H9 (cell line): ENCODE measurements around the gene ERCC6L. TPM values are rescaled to one million over a fixed set of nuclear protein-coding genes. Genes with fewer than 3 reads are reported as not detected.

Experiments used
- DNase-seq: peaks from one replicate; pipeline ENCODE4 v3.0.0-alpha.2; 2017
- H2AFZ ChIP-seq: one replicate; pipeline ENCODE4 v1.6.1; 2013; ENCODE audit warnings: mild to moderate bottlenecking, low read length, control low read depth, moderate library complexity
- H2AK5ac ChIP-seq: 2 replicates; pipeline ENCODE4 v1.6.1; 2013; ENCODE audit warnings: low read length, control low read depth, mixed read lengths; ENCODE audit not compliant: insufficient read length
- H2BK120ac ChIP-seq: one replicate; pipeline ENCODE4 v1.6.1; 2013; ENCODE audit warnings: low read depth, mild to moderate bottlenecking, low read length, control low read depth, inconsistent platforms; ENCODE audit not compliant: poor library complexity, severe bottlenecking
- H2BK12ac ChIP-seq: 2 replicates; pipeline ENCODE4 v1.6.1; 2013; ENCODE audit warnings: low read length, control low read depth, mixed read lengths, low read depth; ENCODE audit not compliant: insufficient read length
- H2BK15ac ChIP-seq: 2 replicates; pipeline ENCODE4 v1.6.1; 2013; ENCODE audit warnings: low read depth, low read length, control low read depth
- H2BK20ac ChIP-seq: one replicate; pipeline ENCODE4 v1.6.1; 2013; ENCODE audit warnings: low read depth, mild to moderate bottlenecking, low read length, control low read depth, inconsistent platforms; ENCODE audit not compliant: poor library complexity, severe bottlenecking
- H2BK5ac ChIP-seq: 2 replicates; pipeline ENCODE4 v1.6.1; 2013; ENCODE audit warnings: low read length, control low read depth, mixed read lengths; ENCODE audit not compliant: insufficient read length
- H3K14ac ChIP-seq: 2 replicates; pipeline ENCODE4 v1.6.1; 2013; ENCODE audit warnings: low read length, control low read depth; ENCODE audit not compliant: insufficient read depth
- H3K18ac ChIP-seq: 2 replicates; pipeline ENCODE4 v1.6.1; 2013; ENCODE audit warnings: low read depth, mild to moderate bottlenecking, mixed read lengths, low read length, control low read depth; ENCODE audit not compliant: insufficient read length
- H3K23ac ChIP-seq: 2 replicates; pipeline ENCODE4 v1.6.1; 2013; ENCODE audit warnings: low read length, control low read depth, mixed read lengths, low read depth; ENCODE audit not compliant: insufficient read length
- H3K23me2 ChIP-seq: 2 replicates; pipeline ENCODE4 v1.6.1; 2013; ENCODE audit warnings: low read depth, mild to moderate bottlenecking, mixed read lengths, low read length, control low read depth; ENCODE audit not compliant: insufficient read length, poor library complexity, severe bottlenecking
- H3K27ac ChIP-seq: 2 replicates; pipeline ENCODE4 v1.5.1; 2013; ENCODE audit warnings: low read length, control low read depth, mixed read lengths, low read depth; ENCODE audit not compliant: insufficient read length
- H3K27me3 ChIP-seq: 2 replicates; pipeline ENCODE4 v1.6.1; 2013; ENCODE audit warnings: low read length, control low read depth, inconsistent platforms; ENCODE audit not compliant: insufficient read depth
- H3K4ac ChIP-seq: 2 replicates; pipeline ENCODE4 v1.6.1; 2013; ENCODE audit warnings: low read depth, mild to moderate bottlenecking, control low read depth, inconsistent platforms, low read length, moderate library complexity
- H3K4me1 ChIP-seq: 2 replicates; pipeline ENCODE4 v1.6.1; 2013; ENCODE audit warnings: low read length, control low read depth, inconsistent platforms; ENCODE audit not compliant: insufficient read depth
- H3K4me2 ChIP-seq: 2 replicates; pipeline ENCODE4 v1.6.1; 2013; ENCODE audit warnings: low read length, control low read depth, mixed read lengths; ENCODE audit not compliant: insufficient read length, insufficient read depth
- H3K56ac ChIP-seq: 2 replicates; pipeline ENCODE4 v1.6.1; 2013; ENCODE audit warnings: low read depth, mild to moderate bottlenecking, mixed read lengths, low read length, control low read depth; ENCODE audit not compliant: insufficient read length
- H3K79me1 ChIP-seq: 2 replicates; pipeline ENCODE4 v1.6.1; 2013; ENCODE audit warnings: low read depth, mild to moderate bottlenecking, moderate library complexity, low read length, control low read depth, inconsistent platforms; ENCODE audit not compliant: insufficient read depth, poor library complexity, severe bottlenecking
- H3K79me2 ChIP-seq: 2 replicates; pipeline ENCODE4 v1.6.1; 2013; ENCODE audit warnings: low read length, control low read depth, inconsistent platforms; ENCODE audit not compliant: insufficient read depth
- H3K9ac ChIP-seq: 2 replicates; pipeline ENCODE4 v1.6.1; 2013; ENCODE audit warnings: low read length, control low read depth, mixed read lengths; ENCODE audit not compliant: insufficient read length; ENCODE audit errors: extremely low read depth
- H3K9me3 ChIP-seq: one replicate; pipeline ENCODE4 v1.6.1; 2013; ENCODE audit warnings: low read depth, low read length, inconsistent platforms; ENCODE audit not compliant: control insufficient read depth
- H3T11ph ChIP-seq: one replicate; pipeline ENCODE4 v1.6.1; 2013; ENCODE audit warnings: mild to moderate bottlenecking, low read length, control low read depth, inconsistent platforms
- H4K20me1 ChIP-seq: one replicate; pipeline ENCODE4 v1.6.1; 2013; ENCODE audit not compliant: control insufficient read depth, insufficient read length, insufficient read depth
- H4K5ac ChIP-seq: 2 replicates; pipeline ENCODE4 v1.6.1; 2013; ENCODE audit warnings: low read depth, mild to moderate bottlenecking, mixed read lengths, low read length, control low read depth; ENCODE audit not compliant: insufficient read length
- H4K8ac ChIP-seq: replicated peaks from 2 replicates; pipeline ENCODE4 v1.6.1; 2013; ENCODE audit warnings: low read length, control low read depth, mixed read lengths, low read depth; ENCODE audit not compliant: insufficient read length
- H4K91ac ChIP-seq: 2 replicates; pipeline ENCODE4 v1.6.1; 2013; ENCODE audit warnings: low read depth, mild to moderate bottlenecking, moderate library complexity, mixed read lengths, low read length, control low read depth; ENCODE audit not compliant: insufficient read length
- H3K27ac Mint-ChIP-seq, 3 experiments: 2 replicates in 2 of 3; 3 replicates in 1 of 3; pipeline ENCODE4 v1.8.0; 2020 to 2021; ENCODE audit warnings: mixed read lengths in 3 of 3, mild to moderate bottlenecking in 1 of 3, moderate library complexity in 1 of 3
- H3K27me3 Mint-ChIP-seq: 2 replicates; pipeline ENCODE4 v1.8.0; 2021; ENCODE audit warnings: low read depth, mild to moderate bottlenecking, moderate library complexity, mixed read lengths
- H3K36me3 Mint-ChIP-seq, 3 experiments: 2 replicates in 2 of 3; 3 replicates in 1 of 3; pipeline ENCODE4 v1.8.0; 2020 to 2021; ENCODE audit warnings: low read depth in 3 of 3, mixed read lengths in 3 of 3; ENCODE audit not compliant: insufficient read depth in 1 of 3
- H3K4me1 Mint-ChIP-seq, 2 experiments: 2 replicates each; pipeline ENCODE4 v1.8.0; 2020; ENCODE audit warnings: mixed read lengths in 2 of 2
- H3K4me3 Mint-ChIP-seq, 2 experiments: 2 replicates in 1 of 2; 3 replicates in 1 of 2; pipeline ENCODE4 v1.8.0; 2020 to 2021; ENCODE audit warnings: mild to moderate bottlenecking in 2 of 2, mixed read lengths in 2 of 2, moderate library complexity in 1 of 2
- H3K9me3 Mint-ChIP-seq, 2 experiments: 2 replicates in 1 of 2; 3 replicates in 1 of 2; pipeline ENCODE4 v1.8.0; 2020; ENCODE audit warnings: mild to moderate bottlenecking in 2 of 2, mixed read lengths in 2 of 2, moderate library complexity in 1 of 2
- CTCF ChIP-seq: fragments of 200-600 bp; sonication (generic); conservative IDR thresholded peaks from 3 replicates; pipeline ENCODE4 v1.8.0; 2021; ENCODE audit warnings: antibody characterized with exemption, mild to moderate bottlenecking
- WGBS: extraction: QIAGEN DNeasy Blood & Tissue Kit; methylation state at CpG from one replicate; pipeline ENCODE4 v1.1.7; 2013; ENCODE audit warnings: missing lambda C conversion rate, low lambda C conversion rate, mixed read lengths; ENCODE audit not compliant: insufficient read length; ENCODE audit errors: extremely low coverage; 5-methylcytosine and 5-hydroxymethylcytosine counted together
- total RNA-seq: library from RNA; stranded (reverse); gene quantifications from 2 replicates; pipeline ENCODE4 v1.2.1, GENCODE V29; 2021

ERCC6L gene
- total RNA-seq, 1 experiment from 2014 or later, result 18.1 TPM

- WGBS, result no CpG with 5 or more reads among the region's 3 CpGs
- no peaks in the 10 kb centered on the region for H4K20me1 ChIP-seq
Measured at GRCh38 chrX:72265263-72265662, 26.4 kb upstream of the ERCC6L start.

More at GRCh38 chrX:72265263-72265662, 26.4 kb upstream of the ERCC6L start:
- no peak for DNase-seq
- Mint-ChIP-seq H3K36me3 (peaks cover 19 to 32% (median 32%) of the 10 kb centered on the region in 3 experiments), H3K27me3 (no peaks in the 10 kb centered on the region), H3K27ac (no peak overlapping the region), H3K9me3 (peaks cover 20 to 26% of the 10 kb centered on the region in 2 experiments), H3K4me3 (no peak overlapping the region), H3K4me1 (no peaks in the 10 kb centered on the region)
- H2BK120ac ChIP-seq, result no peak overlapping the region
- no peak overlapping the region for H4K5ac ChIP-seq
- H4K8ac ChIP-seq, result no peak overlapping the region
- H3K56ac ChIP-seq, result no peak overlapping the region
- H2BK15ac ChIP-seq, result no peak overlapping the region
- no peak overlapping the region for H3K14ac ChIP-seq
- no peak overlapping the region for H3K27ac ChIP-seq
- H3K4ac ChIP-seq, result no peak overlapping the region
- no peak overlapping the region for H2AK5ac ChIP-seq
- H3K18ac ChIP-seq, result no peak overlapping the region
- no peak overlapping the region for H2AFZ ChIP-seq
- H3K9ac ChIP-seq, result no peak overlapping the region
- no peaks in the 10 kb centered on the region for H3K23me2 ChIP-seq
- H3K9me3 ChIP-seq, result peaks cover 5% of the 10 kb centered on the region
- no peak overlapping the region for H2BK12ac ChIP-seq
- no peak overlapping the region for H3K23ac ChIP-seq
- H3K4me1 ChIP-seq, result no peaks in the 10 kb centered on the region
- no peak for TF ChIP-seq CTCF
- no peaks in the 10 kb centered on the region for H3K79me2 ChIP-seq
- no peak overlapping the region for H3T11ph ChIP-seq
- no peaks in the 10 kb centered on the region for H3K79me1 ChIP-seq
- no peak overlapping the region for H4K91ac ChIP-seq
- no peak overlapping the region for H2BK5ac ChIP-seq
- H3K27me3 ChIP-seq, result no peaks in the 10 kb centered on the region
- no peak overlapping the region for H2BK20ac ChIP-seq
- H3K4me2 ChIP-seq, result no peak overlapping the region
